NCI-H510A treated with DMSO at 0.1 percent for 48 hours (cell line): Measurements from ENCODE around the gene RIIAD1.
"Not testable (repeated sequence)": the region's sequence is repeated elsewhere in the genome, so short reads cannot be mapped to it uniquely, and the experiment has no call there.

Source experiments
- DNase-seq: peaks from one replicate; lab custom pipeline; 2025; lab: John Stamatoyannopoulos, UW

Gene RIIAD1

GRCh38 chr1:151737026-151737425, 15.7 kb downstream of the RIIAD1 start:
- no peak for DNase-seq

GRCh38 chr1:151737479-151737878, 16.2 kb downstream of the RIIAD1 start:
- no peak for DNase-seq

GRCh38 chr1:151739590-151740355, 18.5 kb downstream of the RIIAD1 start:
- DNase-seq: peak; percentile 85

- DNase-seq: no peak
These were observed 20.2 kb downstream of the RIIAD1 start for GRCh38 chr1:151741516-151741915.

- no peak for DNase-seq
These were observed 35.0 kb downstream of the RIIAD1 start for GRCh38 chr1:151756291-151756690.

- no peak for DNase-seq
These were observed 37.9 kb downstream of the RIIAD1 start for GRCh38 chr1:151759241-151759640.

GRCh38 chr1:151760597-151761385, 39.5 kb downstream of the RIIAD1 start:
- no peak for DNase-seq

- peak; percentile 87 for DNase-seq
These were observed 41.9 kb downstream of the RIIAD1 start, which contains the start of gene MRPL9 for GRCh38 chr1:151762941-151763921. MRPL9 (minus strand) TSS chr1:151763496; CDS start chr1:151763479, 17 bp downstream.

- peak; percentile 48 for DNase-seq
These were observed 42.7 kb downstream of the RIIAD1 start for GRCh38 chr1:151763990-151764389.

GRCh38 chr1:151768351-151769066, 47.2 kb downstream of the RIIAD1 start:
- peak; percentile 29 for DNase-seq

- DNase-seq: not testable (repeated sequence)
These were observed 47.9 kb downstream of the RIIAD1 start for GRCh38 chr1:151769270-151769669.

- no peak for DNase-seq
These were observed 52.4 kb downstream of the RIIAD1 start for GRCh38 chr1:151773702-151774101.

GRCh38 chr1:151774256-151774922, 53.1 kb downstream of the RIIAD1 start:
- no peak for DNase-seq

- DNase-seq: no peak
These were observed 54.8 kb downstream of the RIIAD1 start for GRCh38 chr1:151775894-151776664.

- DNase-seq: no peak
These were observed 55.3 kb downstream of the RIIAD1 start for GRCh38 chr1:151776665-151777062.

GRCh38 chr1:151777317-151777716, 56.0 kb downstream of the RIIAD1 start:
- DNase-seq: no peak
